Measurements from ENCODE around the gene OR51L1. TPM values are rescaled to one million over a fixed set of nuclear protein-coding genes. Genes with fewer than 3 reads are reported as not detected.
"Not testable (repeated sequence)": the region's sequence is repeated elsewhere in the genome, so short reads cannot be mapped to it uniquely, and the experiment has no call there.

The OR51L1 gene
- total RNA-seq, result not detected

- DNase-seq, result no peak
These were observed at the start of gene OR51L1 for GRCh38 chr11:4994551-4994950. Gene OR51L1 (plus strand): TSS chr11:4994851. CDS start chr11:4998983, 4,132 bp downstream.

- DNase-seq, result no peak
These were observed 47.1 kb upstream of the OR51L1 start, which contains the start of gene OR51A4 for GRCh38 chr11:4947505-4947904. Gene OR51A4 (minus strand): TSS chr11:4947605. CDS start chr11:4947100, 505 bp downstream.

DNA sequence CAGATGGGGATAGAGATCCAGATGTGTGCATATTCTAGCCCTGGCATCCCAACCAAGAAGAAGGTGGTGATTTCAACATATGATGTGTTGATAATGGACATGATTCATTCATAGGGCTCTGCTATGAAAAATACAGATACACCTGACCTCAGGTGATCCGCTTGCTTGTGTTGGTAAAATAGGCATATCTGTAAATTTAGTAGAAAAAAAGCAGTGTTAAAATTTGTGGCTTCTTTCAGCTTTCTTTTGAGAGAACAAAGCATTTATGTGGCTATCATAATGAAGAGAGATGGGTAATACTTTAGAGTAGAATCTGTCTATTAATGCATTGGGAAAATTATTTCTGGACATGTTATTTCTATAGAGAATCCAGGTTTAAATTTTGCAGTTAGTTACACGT lies 39.0 kb upstream of the OR51L1 start, which contains the start of gene OR51A2:
TSS of gene OR51A2 (minus strand) at position 101 of the 400 bp plus-strand sequence. CDS start at position 101, 0 bp downstream.
- DNase-seq, result not testable (repeated sequence)

GRCh38 chr11:4957396-4957795 lies 37.3 kb upstream of the OR51L1 start:
- no peak for DNase-seq

GRCh38 chr11:4960877-4961276 lies 33.8 kb upstream of the OR51L1 start:
- DNase-seq, result no peak

DNA sequence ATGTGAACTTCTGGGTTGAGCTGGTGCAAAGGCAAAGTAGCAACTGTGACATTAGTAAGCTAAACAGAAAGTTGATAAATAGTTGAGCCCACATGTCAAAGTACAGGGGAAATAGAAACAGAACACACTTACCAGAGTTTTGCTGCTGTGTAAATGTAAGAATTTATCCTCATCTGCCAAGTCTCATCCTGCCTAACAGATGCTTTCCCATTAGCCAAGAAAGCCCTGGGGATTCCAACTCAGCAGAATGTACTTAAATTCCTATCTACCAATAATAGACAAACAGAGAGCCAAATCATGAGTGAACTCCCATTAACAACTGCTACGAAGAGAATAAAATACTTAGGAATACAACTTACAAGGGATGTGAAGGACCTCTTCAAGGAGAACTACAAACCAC lies 31.8 kb upstream of the OR51L1 start:
- DNase-seq, result no peak

- no peak for DNase-seq
These were observed 19.2 kb upstream of the OR51L1 start for GRCh38 chr11:4975436-4975835.

DNA sequence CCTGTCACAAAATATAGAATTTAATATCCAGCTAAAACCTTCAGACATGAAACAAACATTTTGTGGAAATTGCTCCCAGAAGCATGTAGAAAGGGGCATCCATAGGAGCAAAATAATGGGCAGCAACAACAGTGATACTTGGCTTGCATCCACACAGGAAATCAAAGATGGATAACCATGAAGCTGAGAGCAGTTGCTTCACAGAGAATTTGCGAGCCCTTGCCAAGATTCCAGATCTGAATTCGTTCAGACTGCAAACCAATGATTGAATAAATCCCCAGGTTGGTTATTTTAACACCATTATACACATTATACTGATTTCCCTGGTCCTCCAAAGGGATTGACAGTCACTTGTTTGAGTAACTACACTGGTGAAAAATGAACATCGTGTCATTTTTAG lies 15.6 kb upstream of the OR51L1 start:
- DNase-seq, result no peak

DNA sequence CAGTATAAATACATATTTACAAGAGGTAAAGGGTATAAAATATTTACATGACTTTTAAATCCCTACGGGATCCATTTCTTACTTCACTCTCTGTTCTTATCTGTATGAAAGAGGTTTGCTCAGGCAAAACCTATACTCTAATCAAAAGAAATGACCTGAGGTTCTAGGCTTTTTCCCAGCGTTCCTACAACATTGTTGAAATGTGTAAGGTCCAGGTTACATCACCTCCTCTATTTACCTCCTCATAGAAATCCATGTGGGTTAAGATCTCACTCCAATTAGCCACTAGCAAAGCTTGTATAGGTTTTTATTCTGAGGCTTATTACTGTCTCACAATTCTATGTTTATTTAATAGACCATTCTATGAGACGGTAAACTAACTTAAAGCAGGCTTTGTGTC lies 12.0 kb upstream of the OR51L1 start:
- DNase-seq, result no peak

- DNase-seq, result no peak
These were observed 10.8 kb upstream of the OR51L1 start for GRCh38 chr11:4983841-4984240.

- DNase-seq, result no peak
These were observed 3.6 kb upstream of the OR51L1 start for GRCh38 chr11:4991060-4991459.

- no peak for DNase-seq
These were observed 10.0 kb downstream of the OR51L1 start for GRCh38 chr11:5004424-5005274.

- DNase-seq, result no peak
These were observed 12.9 kb downstream of the OR51L1 start for GRCh38 chr11:5007561-5007960.

DNA sequence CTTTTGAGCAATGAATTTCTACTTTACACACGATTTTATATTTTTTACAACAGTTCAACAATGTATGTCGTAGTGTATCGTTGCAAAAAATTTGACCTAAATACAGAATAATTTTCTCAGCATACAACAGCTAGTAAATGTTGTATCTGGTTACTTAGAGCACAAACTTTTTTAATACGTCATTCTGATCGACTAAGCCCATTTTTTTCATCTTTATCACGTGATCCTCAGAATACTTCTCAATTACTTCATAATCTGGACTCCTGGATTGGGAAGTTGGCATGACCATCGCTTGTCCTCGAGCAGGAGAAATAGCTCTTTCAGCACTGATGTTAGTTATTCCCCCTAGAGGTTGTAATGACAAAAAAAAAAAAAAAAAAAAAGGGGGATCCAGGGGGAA lies 16.6 kb downstream of the OR51L1 start:
- no peak for DNase-seq

- DNase-seq, result no peak
These were observed 18.4 kb downstream of the OR51L1 start for GRCh38 chr11:5013012-5013411.

- no peak for DNase-seq
These were observed 27.3 kb downstream of the OR51L1 start for GRCh38 chr11:5021996-5022395.

DNA sequence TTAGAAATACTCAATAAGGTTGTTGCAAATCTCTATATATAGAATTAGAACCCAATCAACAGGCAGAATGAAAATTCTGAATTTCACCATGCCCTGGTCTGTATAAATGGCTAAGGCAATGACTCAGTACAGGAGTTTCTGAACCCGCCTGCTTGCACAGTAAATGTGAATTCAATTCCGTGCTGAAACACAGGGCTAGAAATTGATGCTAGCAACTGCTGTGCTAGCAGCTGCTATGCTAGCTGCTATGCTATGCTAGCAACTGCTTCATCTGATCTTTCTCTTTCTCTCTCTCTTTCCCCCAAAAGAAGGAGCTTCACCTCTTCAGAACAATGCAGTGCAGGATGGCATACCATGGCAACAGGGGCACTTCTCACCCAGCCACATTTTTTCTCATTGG lies 42.0 kb downstream of the OR51L1 start:
- no peak for DNase-seq

DNA sequence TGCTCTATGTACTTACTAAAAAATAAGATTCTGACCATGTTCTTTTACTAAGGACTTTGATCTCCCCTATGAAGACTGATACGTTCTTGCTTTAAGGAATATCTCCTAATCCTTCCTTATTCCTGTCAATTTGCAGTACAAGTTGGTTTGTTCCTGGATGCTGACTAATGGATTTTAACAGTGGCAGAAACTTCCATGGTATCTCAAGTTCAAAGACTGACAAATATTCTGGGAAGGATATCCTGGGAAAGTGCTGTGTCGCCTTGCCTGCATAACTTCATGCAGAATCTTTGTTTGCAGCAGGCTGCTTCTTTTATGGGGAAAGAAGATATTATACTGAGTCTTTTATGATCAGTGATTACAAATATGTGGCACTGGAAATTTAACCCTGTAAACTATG lies 43.3 kb downstream of the OR51L1 start:
- DNase-seq, result no peak

DNA sequence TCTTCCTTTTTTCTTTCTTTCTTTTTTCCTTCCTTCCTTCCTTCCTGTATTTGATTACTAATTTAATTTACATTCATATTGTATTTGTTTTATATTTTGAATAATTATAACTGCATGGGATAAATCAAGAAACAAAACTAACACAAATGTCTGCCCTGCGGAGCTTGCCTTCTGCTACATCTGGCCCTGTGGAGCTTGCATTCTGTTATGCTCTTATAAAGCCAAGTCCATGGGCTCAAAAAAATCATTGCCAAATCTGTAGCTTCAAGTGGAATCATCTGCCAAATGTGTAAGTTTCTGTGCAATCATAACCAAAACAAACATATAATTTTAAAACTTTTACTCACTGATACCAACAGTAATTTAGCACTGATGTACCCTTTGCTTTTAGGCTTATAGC lies 43.7 kb downstream of the OR51L1 start:
- no peak for DNase-seq

GRCh38 chr11:5040876-5041275 lies 46.2 kb downstream of the OR51L1 start:
- DNase-seq, result no peak

DNA sequence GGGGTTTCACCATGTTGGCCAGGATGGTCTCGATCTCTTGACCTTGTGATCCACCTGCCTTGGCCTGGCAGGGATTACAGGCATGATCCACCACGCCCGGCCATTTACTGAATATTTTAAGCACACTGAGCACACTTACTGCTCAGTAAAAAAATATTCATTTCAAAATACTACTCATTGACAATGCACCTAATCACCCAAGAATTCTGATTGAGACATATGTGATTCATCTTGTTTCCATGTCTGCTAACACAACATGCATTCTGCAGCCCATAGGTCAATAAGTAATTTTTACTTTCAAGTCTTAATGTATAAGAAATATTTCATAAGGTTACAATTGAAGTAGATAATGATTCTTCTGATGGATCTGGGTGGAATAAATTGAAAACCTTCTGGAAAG lies 47.4 kb downstream of the OR51L1 start:
- DNase-seq, result no peak

GRCh38 chr11:5043380-5043779 lies 48.7 kb downstream of the OR51L1 start:
- DNase-seq, result no peak

GRCh38 chr11:5046226-5046625 lies 51.6 kb downstream of the OR51L1 start, which contains the start of gene OR52J3:
Gene OR52J3 (plus strand): TSS chr11:5046526. CDS start chr11:5046526, 0 bp downstream.
- no peak for DNase-seq

DNA sequence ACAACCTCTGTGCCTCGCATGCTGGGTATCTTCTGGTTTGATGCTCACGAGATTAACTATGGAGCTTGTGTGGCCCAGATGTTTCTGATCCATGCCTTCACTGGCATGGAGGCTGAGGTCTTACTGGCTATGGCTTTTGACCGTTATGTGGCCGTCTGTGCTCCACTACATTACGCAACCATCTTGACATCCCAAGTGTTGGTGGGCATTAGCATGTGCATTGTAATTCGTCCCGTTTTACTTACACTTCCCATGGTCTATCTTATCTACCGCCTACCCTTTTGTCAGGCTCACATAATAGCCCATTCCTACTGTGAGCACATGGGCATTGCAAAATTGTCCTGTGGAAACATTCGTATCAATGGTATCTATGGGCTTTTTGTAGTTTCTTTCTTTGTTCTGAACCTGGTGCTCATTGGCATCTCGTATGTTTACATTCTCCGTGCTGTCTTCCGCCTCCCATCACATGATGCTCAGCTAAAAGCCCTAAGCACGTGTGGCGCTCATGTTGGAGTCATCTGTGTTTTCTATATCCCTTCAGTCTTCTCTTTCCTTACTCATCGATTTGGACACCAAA lies 52.2 kb downstream of the OR51L1 start:
- DNase-seq, result no peak

Data from effector CD4-positive, alpha-beta T cell (primary cell).